ENCODE results near the gene BRWD1. TPM values are rescaled to one million over a fixed set of nuclear protein-coding genes. Genes with fewer than 3 reads are reported as not detected.
"Not testable (repeated sequence)": the region's sequence is repeated elsewhere in the genome, so short reads cannot be mapped to it uniquely, and the experiment has no call there.

Gene BRWD1
- total RNA-seq, 4 donors from 2014 or later: 41.7 to 69.0 (median 47.1) TPM

GRCh38 chr21:39251326-39251725, 62.1 kb downstream of the BRWD1 start:
- DNase-seq (ENCODE audit: low spot score) (no peak), ATAC-seq (ENCODE audit: low FRiP score) (no peak)
- no peak for TF ChIP-seq CTCF (IDR thresholded peaks at IDR 0.05)

- ATAC-seq (ENCODE audit: low FRiP score) (no peak), DNase-seq (ENCODE audit: low spot score) (no peak)
- TF ChIP-seq CTCF (IDR thresholded peaks at IDR 0.05): no peak
Measured at GRCh38 chr21:39238275-39238674, 75.2 kb downstream of the BRWD1 start.

- ATAC-seq (ENCODE audit: low FRiP score) (no peak), DNase-seq (ENCODE audit: low spot score) (no peak)
- no peak for TF ChIP-seq CTCF (IDR thresholded peaks at IDR 0.05)
Measured at GRCh38 chr21:39232861-39233291, 80.6 kb downstream of the BRWD1 start.

GRCh38 chr21:39224930-39225329, 88.5 kb downstream of the BRWD1 start:
- ATAC-seq (ENCODE audit: low FRiP score) (no peak), DNase-seq (ENCODE audit: low spot score) (no peak)
- TF ChIP-seq CTCF (IDR thresholded peaks at IDR 0.05): no peak

- DNase-seq (ENCODE audit: low spot score) (no peak), ATAC-seq (ENCODE audit: low FRiP score) (no peak)
- no peak for TF ChIP-seq CTCF (IDR thresholded peaks at IDR 0.05)
Measured at GRCh38 chr21:39221997-39222486, 91.4 kb downstream of the BRWD1 start.

GRCh38 chr21:39221282-39221996, 92.0 kb downstream of the BRWD1 start:
- TF ChIP-seq CTCF (IDR thresholded peaks at IDR 0.05): no peak
- ATAC-seq (ENCODE audit: low FRiP score) (no peak), DNase-seq (ENCODE audit: low spot score) (no peak)

GRCh38 chr21:39220875-39221274, 92.6 kb downstream of the BRWD1 start:
- not testable (repeated sequence) for ATAC-seq (ENCODE audit: low FRiP score); DNase-seq (ENCODE audit: low spot score)

Measured in omental fat pad (tissue), 4 donors.